Nephron (organoid): Measurements from ENCODE around the gene OR2G3.

Experiments used
- H3K27ac Mint-ChIP-seq, 3 experiments: 2 replicates each; pipeline ENCODE4 v1.8.0; 2020; ENCODE audit warnings: mixed read lengths in 3 of 3, mild to moderate bottlenecking in 2 of 3, moderate library complexity in 1 of 3
- H3K27me3 Mint-ChIP-seq: 2 replicates; pipeline ENCODE4 v1.8.0; 2021; ENCODE audit warnings: low read depth, mild to moderate bottlenecking, moderate library complexity, mixed read lengths
- H3K36me3 Mint-ChIP-seq: 2 replicates; pipeline ENCODE4 v1.8.0; 2020; ENCODE audit warnings: low read depth, mixed read lengths
- H3K4me1 Mint-ChIP-seq: 2 replicates; pipeline ENCODE4 v1.8.0; 2020; ENCODE audit warnings: mixed read lengths
- H3K4me3 Mint-ChIP-seq, 3 experiments: 2 replicates each; pipeline ENCODE4 v1.8.0; 2020; ENCODE audit warnings: mild to moderate bottlenecking in 3 of 3, mixed read lengths in 3 of 3, moderate library complexity in 2 of 3
- H3K9me3 Mint-ChIP-seq: 2 replicates; pipeline ENCODE4 v1.8.0; 2020; ENCODE audit warnings: mixed read lengths
- CTCF ChIP-seq, 3 experiments: fragments of 200-600 bp; sonication (generic); IDR thresholded peaks; one replicate each; pipeline ENCODE4 v1.5.0; 2021; ENCODE audit warnings: antibody characterized with exemption in 3 of 3; ENCODE audit not compliant: unreplicated experiment in 3 of 3

Gene OR2G3

GRCh38 chr1:247605286-247605685, at the start of gene OR2G3:
TSS of gene OR2G3 (plus strand) at chr1:247605586. CDS start at chr1:247605586, 0 bp downstream.
- Mint-ChIP-seq H3K27ac (no peak within 1 kb of the TSS), H3K4me1 (no peaks in the 10 kb centered on the region), H3K4me3 (no peak within 1 kb of the TSS), H3K36me3 (no peaks in the 10 kb centered on the region), H3K9me3 (peaks cover 5% of the 10 kb centered on the region), H3K27me3 (no peaks in the 10 kb centered on the region)
- TF ChIP-seq CTCF (IDR thresholded peaks at IDR 0.05; ENCODE audit: unreplicated experiment in 3 of 3), result no peak

GRCh38 chr1:247557926-247558674, 47.3 kb upstream of the OR2G3 start:
- H3K36me3 Mint-ChIP-seq, result no peaks in the 10 kb centered on the region
- no peak for TF ChIP-seq CTCF (IDR thresholded peaks at IDR 0.05; ENCODE audit: unreplicated experiment in 3 of 3)
- no peak overlapping the region for H3K27ac Mint-ChIP-seq
- no peaks in the 10 kb centered on the region for H3K9me3 Mint-ChIP-seq
- H3K4me1 Mint-ChIP-seq, result no peaks in the 10 kb centered on the region
- H3K27me3 Mint-ChIP-seq, result no peaks in the 10 kb centered on the region
- no peak overlapping the region for H3K4me3 Mint-ChIP-seq

GRCh38 chr1:247561711-247562110, 43.7 kb upstream of the OR2G3 start:
- no peak for TF ChIP-seq CTCF (IDR thresholded peaks at IDR 0.05; ENCODE audit: unreplicated experiment in 3 of 3)
- no peaks in the 10 kb centered on the region for H3K36me3 Mint-ChIP-seq
- no peaks in the 10 kb centered on the region for H3K9me3 Mint-ChIP-seq
- H3K4me3 Mint-ChIP-seq, result no peak overlapping the region
- H3K27ac Mint-ChIP-seq, result no peak overlapping the region
- H3K4me1 Mint-ChIP-seq, result no peaks in the 10 kb centered on the region
- no peaks in the 10 kb centered on the region for H3K27me3 Mint-ChIP-seq

- H3K4me1 Mint-ChIP-seq, result no peaks in the 10 kb centered on the region
- TF ChIP-seq CTCF (IDR thresholded peaks at IDR 0.05; ENCODE audit: unreplicated experiment in 3 of 3), result no peak
- H3K27ac Mint-ChIP-seq, result no peak overlapping the region
- no peaks in the 10 kb centered on the region for H3K9me3 Mint-ChIP-seq
- H3K36me3 Mint-ChIP-seq, result no peaks in the 10 kb centered on the region
- no peaks in the 10 kb centered on the region for H3K27me3 Mint-ChIP-seq
- no peak overlapping the region for H3K4me3 Mint-ChIP-seq
These were observed 43.2 kb upstream of the OR2G3 start for GRCh38 chr1:247562198-247562597.

GRCh38 chr1:247574236-247574635, 31.1 kb upstream of the OR2G3 start:
- H3K27me3 Mint-ChIP-seq, result no peaks in the 10 kb centered on the region
- H3K4me1 Mint-ChIP-seq, result no peaks in the 10 kb centered on the region
- H3K36me3 Mint-ChIP-seq, result no peaks in the 10 kb centered on the region
- TF ChIP-seq CTCF (IDR thresholded peaks at IDR 0.05; ENCODE audit: unreplicated experiment in 3 of 3), result no peak
- H3K9me3 Mint-ChIP-seq, result peaks cover 24% of the 10 kb centered on the region
- H3K27ac Mint-ChIP-seq, result no peak overlapping the region
- H3K4me3 Mint-ChIP-seq, result no peak overlapping the region

GRCh38 chr1:247574664-247575063, 30.7 kb upstream of the OR2G3 start:
- Mint-ChIP-seq H3K4me1 (no peaks in the 10 kb centered on the region), H3K36me3 (no peaks in the 10 kb centered on the region), H3K9me3 (peaks cover 19% of the 10 kb centered on the region)

More at GRCh38 chr1:247574664-247575063, 30.7 kb upstream of the OR2G3 start:
- Mint-ChIP-seq H3K27ac (no peak overlapping the region), H3K4me3 (no peak overlapping the region), H3K27me3 (no peaks in the 10 kb centered on the region)
- no peak for TF ChIP-seq CTCF (IDR thresholded peaks at IDR 0.05; ENCODE audit: unreplicated experiment in 3 of 3)
